Subcutaneous abdominal adipose tissue (tissue), 5 donors: ENCODE results near the gene SCIMP.
"Not testable (repeated sequence)": the region's sequence is repeated elsewhere in the genome, so short reads cannot be mapped to it uniquely, and the experiment has no call there.

Experiments used
- H3K27ac ChIP-seq: one replicate; pipeline ENCODE4 v1.7.0; 2013; ENCODE audit warnings: low read depth, mild to moderate bottlenecking, inconsistent platforms, low read length, moderate library complexity
- H3K27me3 ChIP-seq, 5 donors: one replicate each; pipeline ENCODE4 v1.7.0; 2013; ENCODE audit warnings: low read length in 5 of 5, inconsistent platforms in 1 of 5; ENCODE audit not compliant: control insufficient read depth in 5 of 5, insufficient read depth in 4 of 5
- H3K36me3 ChIP-seq, 5 donors: one replicate each; pipeline ENCODE4 v1.7.0; 2013; ENCODE audit warnings: low read length in 5 of 5; ENCODE audit not compliant: control insufficient read depth in 5 of 5, insufficient read depth in 5 of 5
- H3K4me1 ChIP-seq, 5 donors: one replicate each; pipeline ENCODE4 v1.7.0; 2013; ENCODE audit warnings: low read length in 5 of 5, mild to moderate bottlenecking in 3 of 5, moderate library complexity in 1 of 5; ENCODE audit not compliant: control insufficient read depth in 5 of 5, insufficient read depth in 5 of 5
- H3K4me3 ChIP-seq, 5 donors: one replicate each; pipeline ENCODE4 v1.7.0; 2013; ENCODE audit warnings: low read length in 5 of 5, low read depth in 1 of 5
- H3K9ac ChIP-seq, 5 donors: one replicate each; pipeline ENCODE4 v1.7.0; 2013; ENCODE audit warnings: low read length in 5 of 5, mild to moderate bottlenecking in 4 of 5, moderate library complexity in 3 of 5
- H3K9me3 ChIP-seq, 5 donors: one replicate each; pipeline ENCODE4 v1.7.0; 2013; ENCODE audit warnings: low read length in 5 of 5; ENCODE audit not compliant: control insufficient read depth in 5 of 5
- donor health status: healthy.
- donor health status: healthy.
- donor health status: healthy.
- donor health status: healthy.
- donor health status: healthy.

SCIMP gene

DNA sequence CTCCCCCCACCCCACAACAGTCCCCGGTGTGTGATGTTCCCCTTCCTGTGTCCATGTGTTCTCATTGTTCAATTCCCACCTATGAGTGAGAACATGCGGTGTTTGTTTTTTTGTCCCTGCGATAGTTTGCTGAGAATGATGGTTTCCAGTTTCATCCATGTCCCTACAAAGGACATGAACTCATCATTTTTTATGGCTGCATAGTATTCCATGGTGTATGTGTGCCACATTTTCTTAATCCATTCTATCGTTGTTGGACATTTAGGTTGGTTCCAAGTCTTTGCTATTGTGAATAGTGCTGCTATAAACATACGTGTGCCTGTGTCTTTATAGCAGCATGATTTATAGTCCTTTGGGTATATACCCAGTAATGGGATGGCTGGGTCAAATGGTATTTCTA lies 17.1 kb downstream of the SCIMP start:
- H3K4me1 ChIP-seq, H3K4me3 ChIP-seq, H3K9me3 ChIP-seq, H3K27me3 ChIP-seq, H3K27ac ChIP-seq, H3K9ac ChIP-seq: not testable (repeated sequence)
- H3K36me3 ChIP-seq = peaks cover 2 to 28% (median 16%) of the 10 kb centered on the region in 5 donors

GRCh38 chr17:5211458-5211857 lies 23.2 kb downstream of the SCIMP start:
- peaks cover 0 to 6% (median 0%) of the 10 kb centered on the region in 5 donors for H3K4me1 ChIP-seq
- no peak overlapping the region for H3K27ac ChIP-seq
- no peaks in the 10 kb centered on the region for H3K27me3 ChIP-seq
- H3K36me3 ChIP-seq = peaks cover 2 to 29% (median 15%) of the 10 kb centered on the region in 5 donors
- H3K9me3 ChIP-seq = no peaks in the 10 kb centered on the region
- H3K9ac ChIP-seq = no peak overlapping the region
- H3K4me3 ChIP-seq = no peak overlapping the region

DNA sequence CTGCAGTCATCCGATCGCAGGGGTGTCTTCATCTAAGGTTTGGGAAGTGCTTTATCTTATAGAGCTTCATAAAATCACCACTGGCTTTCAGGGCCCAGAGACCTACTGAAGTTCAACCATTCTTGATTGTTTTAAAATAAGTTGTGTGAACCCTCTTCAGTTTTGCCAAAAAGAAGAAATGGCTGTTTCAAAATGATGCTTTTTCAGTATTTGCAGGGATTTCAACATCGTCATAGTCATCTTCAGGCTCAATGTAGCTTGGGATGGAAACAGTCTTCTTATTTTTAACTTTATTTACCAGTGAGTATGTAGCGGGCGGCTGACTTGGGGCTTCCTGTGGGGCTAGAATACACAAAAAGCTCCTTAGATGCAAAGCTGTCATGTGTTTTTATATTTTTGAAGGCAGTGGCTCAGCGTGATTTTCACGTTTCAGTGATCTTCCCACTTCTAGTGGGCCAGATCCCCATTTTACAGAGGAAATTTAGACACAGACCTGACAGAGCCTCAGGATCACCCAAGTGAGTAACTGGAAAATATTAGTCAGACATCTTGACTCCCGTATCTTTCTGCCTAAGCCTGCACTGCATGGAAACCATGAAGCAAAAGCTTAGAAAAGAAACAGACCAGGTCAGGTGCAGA lies 23.9 kb downstream of the SCIMP start:
- Histone ChIP-seq H3K9ac (no peak overlapping the region), H3K27me3 (no peaks in the 10 kb centered on the region), H3K36me3 (peaks cover 2 to 26% (median 13%) of the 10 kb centered on the region in 5 donors), H3K27ac (no peak overlapping the region), H3K4me3 (no peak overlapping the region), H3K4me1 (peaks cover 0 to 6% (median 0%) of the 10 kb centered on the region in 5 donors), H3K9me3 (no peaks in the 10 kb centered on the region)

GRCh38 chr17:5210091-5210490 lies 24.6 kb downstream of the SCIMP start:
- Histone ChIP-seq H3K9ac (no peak overlapping the region), H3K4me1 (peaks cover 0 to 6% (median 0%) of the 10 kb centered on the region in 5 donors), H3K36me3 (peaks cover 0 to 20% (median 10%) of the 10 kb centered on the region in 5 donors), H3K27ac (no peak overlapping the region), H3K27me3 (no peaks in the 10 kb centered on the region), H3K9me3 (no peaks in the 10 kb centered on the region), H3K4me3 (no peak overlapping the region)

DNA sequence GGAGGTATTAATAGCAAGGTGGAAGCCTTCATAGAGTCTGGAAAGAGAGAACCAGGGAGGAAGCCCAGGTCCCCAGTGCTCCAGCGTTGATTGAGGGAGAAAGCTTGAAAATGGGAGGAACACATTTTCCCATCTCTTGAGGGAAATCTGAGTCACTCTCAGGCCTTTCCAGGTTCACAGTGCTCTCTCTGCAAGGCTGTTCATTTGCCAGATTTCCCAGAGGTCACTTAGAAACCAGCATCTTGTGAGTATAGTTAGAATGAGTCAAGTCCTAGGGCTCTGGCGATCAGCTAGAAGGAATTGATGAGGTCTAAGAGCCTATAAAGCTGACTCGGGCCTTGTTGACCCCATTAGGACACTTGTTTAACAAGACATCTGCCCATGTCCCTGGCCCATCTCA lies 25.3 kb downstream of the SCIMP start:
- H3K36me3 ChIP-seq = peaks cover 0 to 16% (median 8%) of the 10 kb centered on the region in 5 donors
- no peaks in the 10 kb centered on the region for H3K27me3 ChIP-seq
- H3K9me3 ChIP-seq = no peaks in the 10 kb centered on the region
- H3K4me1 ChIP-seq = peaks cover 0 to 6% (median 0%) of the 10 kb centered on the region in 5 donors
- no peak overlapping the region for H3K27ac ChIP-seq
- peak overlapping the region in 1 of 5 donors; percentile 30 for H3K9ac ChIP-seq
- no peak overlapping the region for H3K4me3 ChIP-seq

- Histone ChIP-seq H3K27me3 (no peaks in the 10 kb centered on the region), H3K9ac (no peak overlapping the region), H3K36me3 (peaks cover 0 to 2% (median 0%) of the 10 kb centered on the region in 5 donors), H3K4me3 (no peak overlapping the region), H3K27ac (no peak overlapping the region), H3K4me1 (no peaks in the 10 kb centered on the region), H3K9me3 (no peaks in the 10 kb centered on the region)
Observed at GRCh38 chr17:5203908-5204294, 30.8 kb downstream of the SCIMP start.

GRCh38 chr17:5203178-5203907 lies 31.3 kb downstream of the SCIMP start:
- H3K9me3 ChIP-seq = no peaks in the 10 kb centered on the region
- H3K4me1 ChIP-seq = no peaks in the 10 kb centered on the region
- H3K36me3 ChIP-seq = peaks cover 0 to 2% (median 0%) of the 10 kb centered on the region in 5 donors
- H3K9ac ChIP-seq = no peak overlapping the region
- H3K27me3 ChIP-seq = no peaks in the 10 kb centered on the region
- no peak overlapping the region for H3K27ac ChIP-seq
- H3K4me3 ChIP-seq = no peak overlapping the region

- H3K27me3 ChIP-seq = no peaks in the 10 kb centered on the region
- no peak overlapping the region for H3K9ac ChIP-seq
- no peak overlapping the region for H3K27ac ChIP-seq
- H3K4me1 ChIP-seq = peaks cover 0 to 3% (median 0%) of the 10 kb centered on the region in 5 donors
- H3K9me3 ChIP-seq = no peaks in the 10 kb centered on the region
- peaks cover 0 to 2% (median 0%) of the 10 kb centered on the region in 5 donors for H3K36me3 ChIP-seq
- no peak overlapping the region for H3K4me3 ChIP-seq
Observed at GRCh38 chr17:5201011-5201410, 33.6 kb downstream of the SCIMP start.

DNA sequence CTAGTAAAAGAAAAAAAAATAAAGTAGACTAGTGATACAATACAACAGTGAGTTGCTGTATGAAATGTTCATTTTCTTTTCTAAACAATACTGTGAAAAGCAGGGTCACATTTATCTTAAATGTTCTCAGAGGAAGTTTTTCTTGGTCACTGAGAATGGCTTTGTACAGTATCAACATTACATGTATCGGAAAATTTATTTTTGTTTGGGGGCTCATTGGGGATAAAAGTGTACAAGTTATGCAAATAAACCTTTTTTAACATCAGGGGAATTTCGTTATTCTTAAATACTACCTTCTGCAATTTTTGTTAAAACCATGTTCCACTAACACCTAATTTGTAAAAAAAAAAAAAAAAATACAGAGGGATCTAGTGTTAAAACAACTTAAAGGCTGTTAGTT lies 34.3 kb downstream of the SCIMP start:
- peaks cover 0 to 5% (median 0%) of the 10 kb centered on the region in 5 donors for H3K36me3 ChIP-seq
- H3K27me3 ChIP-seq = no peaks in the 10 kb centered on the region
- H3K9me3 ChIP-seq = no peaks in the 10 kb centered on the region
- H3K9ac ChIP-seq = no peak overlapping the region
- no peak overlapping the region for H3K4me3 ChIP-seq
- no peak overlapping the region for H3K27ac ChIP-seq
- peaks cover 0 to 3% (median 0%) of the 10 kb centered on the region in 5 donors for H3K4me1 ChIP-seq

- H3K36me3 ChIP-seq = peaks cover 0 to 5% (median 0%) of the 10 kb centered on the region in 5 donors
- no peak overlapping the region for H3K27ac ChIP-seq
- H3K4me1 ChIP-seq = peaks cover 0 to 3% (median 0%) of the 10 kb centered on the region in 5 donors
- no peak overlapping the region for H3K9ac ChIP-seq
- H3K27me3 ChIP-seq = no peaks in the 10 kb centered on the region
- no peak overlapping the region for H3K4me3 ChIP-seq
- no peaks in the 10 kb centered on the region for H3K9me3 ChIP-seq
Observed at GRCh38 chr17:5198472-5198871, 36.2 kb downstream of the SCIMP start.
